ENCODE data around the gene AQP5. TPM values are rescaled to one million over a fixed set of nuclear protein-coding genes. Genes with fewer than 3 reads are reported as not detected.

The AQP5 gene
- total RNA-seq = 0.91 TPM
- 0.99 TPM for polyA plus RNA-seq (ENCODE audit: insufficient read depth, low read depth, low replicate concordance)
- long read RNA-seq, donor 1, partial matches to known transcripts = 0 of 1 reads
- long read RNA-seq, donor 1, other reads (novel, unspliced or antisense) = 0 of 1 reads
- long read RNA-seq, donor 2 = 0 reads
- long read RNA-seq, donor 3, partial matches to known transcripts = 0 of 1 reads
- long read RNA-seq, donor 3, other reads (novel, unspliced or antisense) = 0 of 1 reads
- long read RNA-seq, donor 4 = 0 reads
- long read RNA-seq, donor 5 = 0 reads
- long read RNA-seq, donor 6, partial matches to known transcripts = 0 of 4 reads
- long read RNA-seq, donor 6, other reads (novel, unspliced or antisense) = 0 of 4 reads
- long read RNA-seq, donor 7, partial matches to known transcripts = 0 of 1 reads
- long read RNA-seq, donor 7, other reads (novel, unspliced or antisense) = 0 of 1 reads
- long read RNA-seq, donor 8, partial matches to known transcripts = 0 of 2 reads
- long read RNA-seq, donor 8, other reads (novel, unspliced or antisense) = 0 of 2 reads
- long read RNA-seq, donor 9, partial matches to known transcripts = 0 of 1 reads
- long read RNA-seq, donor 9, other reads (novel, unspliced or antisense) = 0 of 1 reads
- long read RNA-seq, donor 10 = 0 reads

GRCh38 chr12:49961111-49961922 lies at the start of gene AQP5:
AQP5 (plus strand) TSS chr12:49961872; CDS start chr12:49962018, 146 bp downstream.
- no peak for FAIRE-seq
- peaks cover 11% of the 10 kb centered on the region for H3K27me3 ChIP-seq (ENCODE audit: control insufficient read depth, insufficient read depth, low read length)

GRCh38 chr12:49912345-49913255 lies 49.1 kb upstream of the AQP5 start:
- Histone ChIP-seq H3K4me1 (ENCODE audit: control insufficient read depth in 2 of 3, insufficient read depth in 2 of 3, low read depth in 1 of 3, low read length in 3 of 3) (peaks cover 0 to 2% (median 0%) of the 10 kb centered on the region in 3 donors), H3K4me3 (ENCODE audit: low read length in 3 of 3) (no peak overlapping the region), H3K9me3 (ENCODE audit: control insufficient read depth in 2 of 3, insufficient read depth in 1 of 3, low read length in 3 of 3) (no peaks in the 10 kb centered on the region), H3K27me3 (ENCODE audit: control insufficient read depth, insufficient read depth, low read length) (no peaks in the 10 kb centered on the region), H3K36me3 (ENCODE audit: control insufficient read depth in 2 of 3, insufficient read depth in 3 of 3, low read length in 3 of 3) (no peaks in the 10 kb centered on the region), H3K9ac (ENCODE audit: low read length in 3 of 3) (no peak overlapping the region), H3K27ac (ENCODE audit: low read depth in 2 of 2, low read length in 2 of 2) (no peak overlapping the region)
- FAIRE-seq (no peak), DNase-seq (peak in 1 of 5 donors; percentile 49)
- no peak for TF ChIP-seq CTCF (IDR thresholded peaks at IDR 0.05; ENCODE audit: borderline replicate concordance, extremely low read depth, insufficient read depth)
- intact Hi-C loops (cut with DNase I) = no loop called here

More at GRCh38 chr12:49961111-49961922, at the start of gene AQP5:
- Histone ChIP-seq H3K36me3 (ENCODE audit: control insufficient read depth in 2 of 3, insufficient read depth in 3 of 3, low read length in 3 of 3) (no peaks in the 10 kb centered on the region), H3K4me3 (ENCODE audit: low read length in 3 of 3) (no peak within 1 kb of the TSS), H3K27ac (ENCODE audit: low read depth in 2 of 2, low read length in 2 of 2) (no peak within 1 kb of the TSS), H3K4me1 (ENCODE audit: control insufficient read depth in 2 of 3, insufficient read depth in 2 of 3, low read depth in 1 of 3, low read length in 3 of 3) (peaks cover 0 to 4% (median 2%) of the 10 kb centered on the region in 3 donors), H3K9ac (ENCODE audit: low read length in 3 of 3) (no peak within 1 kb of the TSS), H3K9me3 (ENCODE audit: control insufficient read depth in 2 of 3, insufficient read depth in 1 of 3, low read length in 3 of 3) (no peaks in the 10 kb centered on the region)
- DNase-seq = peak in 2 of 5 donors; percentile 51 to 80
- TF ChIP-seq CTCF (IDR thresholded peaks at IDR 0.05; ENCODE audit: borderline replicate concordance, extremely low read depth, insufficient read depth) = no peak
- intact Hi-C loops (cut with DNase I) = no loop called here

GRCh38 chr12:49916129-49916919 lies 45.3 kb upstream of the AQP5 start:
- no peak for TF ChIP-seq CTCF (IDR thresholded peaks at IDR 0.05; ENCODE audit: borderline replicate concordance, extremely low read depth, insufficient read depth)
- no peaks in the 10 kb centered on the region for H3K27me3 ChIP-seq (ENCODE audit: control insufficient read depth, insufficient read depth, low read length)
- H3K9ac ChIP-seq (ENCODE audit: low read length in 3 of 3) = no peak overlapping the region
- FAIRE-seq = no peak
- H3K4me1 ChIP-seq (ENCODE audit: control insufficient read depth in 2 of 3, insufficient read depth in 2 of 3, low read depth in 1 of 3, low read length in 3 of 3) = peaks cover 0 to 2% (median 0%) of the 10 kb centered on the region in 3 donors
- intact Hi-C loops (cut with DNase I) = no loop called here
- peak in 1 of 5 donors; percentile 29 for DNase-seq
- H3K27ac ChIP-seq (ENCODE audit: low read depth in 2 of 2, low read length in 2 of 2) = no peak overlapping the region
- no peaks in the 10 kb centered on the region for H3K36me3 ChIP-seq (ENCODE audit: control insufficient read depth in 2 of 3, insufficient read depth in 3 of 3, low read length in 3 of 3)
- no peak overlapping the region for H3K4me3 ChIP-seq (ENCODE audit: low read length in 3 of 3)
- H3K9me3 ChIP-seq (ENCODE audit: control insufficient read depth in 2 of 3, insufficient read depth in 1 of 3, low read length in 3 of 3) = no peaks in the 10 kb centered on the region
